ENCODE data around the gene SLC35F4.
A peak's percentile ranks its signal among the peaks of the same experiment; 100 is the strongest.
"Not testable (repeated sequence)": the region's sequence is repeated elsewhere in the genome, so short reads cannot be mapped to it uniquely, and the experiment has no call there.

SLC35F4 gene

DNA sequence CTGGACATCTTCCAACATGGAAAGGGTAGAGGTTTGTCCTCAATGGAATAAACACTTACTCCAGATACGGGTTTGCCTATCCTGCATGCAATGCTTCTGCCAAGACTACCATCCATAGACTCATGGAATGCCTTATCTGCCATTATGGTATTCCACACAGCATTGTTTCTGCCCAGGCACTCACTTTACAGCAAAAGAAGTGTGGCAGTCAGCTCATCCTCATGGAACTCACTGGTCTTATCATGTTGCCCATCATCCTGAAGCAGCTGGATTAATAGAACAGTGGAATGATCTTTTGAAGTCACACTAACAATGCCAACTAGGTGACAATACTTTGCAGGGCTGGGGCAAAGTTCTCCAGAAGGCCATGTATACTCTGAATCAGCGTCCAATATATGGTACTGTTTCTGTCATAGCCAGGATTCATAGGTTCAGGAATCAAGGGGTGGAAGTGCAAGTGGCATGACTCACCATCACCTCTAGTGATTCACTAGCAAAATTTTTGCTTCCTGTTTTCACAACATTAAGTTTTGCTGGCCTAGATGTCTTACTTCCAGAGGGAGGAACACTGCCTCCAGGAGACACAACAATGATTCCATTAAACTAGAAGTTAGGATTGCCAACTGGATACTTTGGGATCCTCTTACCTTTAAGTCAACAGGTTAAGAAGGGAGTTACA lies 140.4 kb downstream of the SLC35F4 start:
- DNase-seq (ENCODE audit: low spot score) = peak; percentile 91

DNA sequence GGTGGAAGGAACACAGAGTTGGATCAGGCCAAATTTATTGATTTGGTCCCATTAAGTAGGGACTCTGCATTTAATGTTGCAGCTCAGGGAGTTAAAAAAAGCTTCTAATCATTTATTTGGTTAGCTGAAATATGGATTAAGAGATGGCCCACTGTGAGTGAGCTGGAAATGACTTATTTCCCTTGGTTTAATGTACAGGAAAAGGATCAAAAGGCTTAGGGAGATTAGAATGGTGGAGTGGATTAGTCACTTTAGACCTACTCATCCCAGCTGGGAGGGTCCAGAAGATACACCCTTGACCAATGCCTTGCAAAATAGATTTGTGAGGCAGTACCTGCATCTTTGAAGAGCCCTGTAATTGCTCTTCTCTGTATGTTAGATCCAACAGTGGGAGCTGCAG lies 143.8 kb downstream of the SLC35F4 start:
- peak; percentile 77 for DNase-seq (ENCODE audit: low spot score)

DNA sequence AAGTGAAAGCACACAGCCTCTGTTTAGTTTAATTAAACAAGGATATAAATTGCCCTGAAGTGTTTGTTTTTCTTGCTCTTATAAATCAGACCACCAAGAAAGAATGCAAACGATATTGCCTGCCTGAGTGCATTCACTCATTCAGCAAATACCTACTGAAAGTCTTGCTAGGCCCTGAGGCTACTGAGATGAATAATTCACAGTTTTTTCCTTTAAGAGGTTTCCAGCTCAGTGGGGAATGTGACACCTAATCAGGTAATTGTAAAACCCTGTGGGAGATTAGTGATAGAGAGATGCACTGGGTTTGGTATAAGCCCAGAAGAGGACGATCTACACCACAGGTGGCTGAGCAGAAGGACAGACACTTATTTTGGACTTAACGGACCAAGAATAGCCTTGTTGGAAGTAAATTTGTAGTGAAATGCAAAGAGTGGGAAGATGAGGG lies 151.4 kb downstream of the SLC35F4 start:
- DNase-seq (ENCODE audit: low spot score) = no peak

GRCh38 chr14:57712698-57713097 lies 153.2 kb downstream of the SLC35F4 start:
- DNase-seq (ENCODE audit: low spot score) = no peak

- DNase-seq (ENCODE audit: low spot score) = no peak
Observed at GRCh38 chr14:57712102-57712501, 153.8 kb downstream of the SLC35F4 start.

DNA sequence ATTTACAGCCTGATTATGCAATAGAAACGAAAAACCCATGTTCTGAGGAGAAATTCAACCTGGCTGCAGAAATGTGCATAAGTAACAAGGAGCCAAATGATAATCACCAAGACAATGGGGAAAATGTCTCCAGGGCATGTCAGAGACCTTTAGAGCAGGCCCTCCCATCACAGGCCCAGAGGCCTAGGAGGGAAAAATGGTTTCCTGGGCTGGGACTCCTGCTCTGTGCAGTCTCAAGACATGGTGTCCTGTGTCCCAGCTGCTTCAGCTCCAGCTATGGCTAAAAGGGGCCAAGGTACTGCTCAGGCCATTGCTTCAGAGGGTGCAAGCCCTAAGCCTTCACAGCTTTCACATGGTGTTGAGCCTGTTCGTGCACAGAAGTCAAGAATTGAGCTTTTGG lies 156.0 kb downstream of the SLC35F4 start:
- DNase-seq (ENCODE audit: low spot score) = no peak

- DNase-seq (ENCODE audit: low spot score) = not testable (repeated sequence)
Observed at GRCh38 chr14:57709086-57709485, 156.8 kb downstream of the SLC35F4 start.

DNA sequence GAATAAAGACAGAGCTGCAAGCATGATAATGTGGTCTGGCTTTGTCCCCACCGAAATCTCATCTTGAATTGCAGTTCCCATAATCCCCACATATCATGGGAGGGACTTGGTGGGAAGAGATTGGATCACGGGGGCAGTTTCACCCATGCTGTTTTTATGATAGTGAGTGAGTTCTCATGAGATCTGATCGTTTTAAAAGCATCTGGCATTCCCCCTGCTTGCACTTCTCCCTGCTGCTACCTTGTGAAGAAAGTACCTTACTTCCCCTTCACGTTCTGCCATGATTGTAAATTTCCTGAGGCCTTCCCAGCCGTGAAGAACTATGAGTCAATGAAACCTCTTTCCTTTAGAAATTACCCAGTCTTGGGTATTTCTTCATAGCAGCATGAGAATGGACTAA lies 158.7 kb downstream of the SLC35F4 start:
- no peak for DNase-seq (ENCODE audit: low spot score)

DNA sequence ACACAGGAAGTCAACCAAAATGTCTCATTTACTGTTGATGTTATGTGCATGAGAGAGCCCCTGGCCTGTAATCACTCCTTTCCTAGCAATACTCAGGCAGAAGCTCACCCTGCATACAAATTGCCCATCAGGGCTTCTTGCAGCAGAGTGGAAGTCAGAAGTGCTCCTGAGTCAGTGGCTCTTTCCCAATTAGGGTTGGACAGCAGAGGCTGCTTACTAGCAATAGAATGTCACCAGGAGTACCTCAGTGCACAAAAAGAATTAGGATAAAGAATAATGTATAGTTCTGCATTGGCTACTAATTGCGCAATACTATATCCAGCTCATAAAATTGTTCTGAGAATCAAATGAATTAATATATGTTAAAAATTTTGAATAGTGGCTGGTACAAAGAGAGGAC lies 161.1 kb downstream of the SLC35F4 start:
- DNase-seq (ENCODE audit: low spot score) = no peak

- DNase-seq (ENCODE audit: low spot score) = no peak
Observed at GRCh38 chr14:57699947-57700346, 165.9 kb downstream of the SLC35F4 start.

GRCh38 chr14:57692671-57693070 lies 173.2 kb downstream of the SLC35F4 start:
- peak; percentile 54 for DNase-seq (ENCODE audit: low spot score)

DNA sequence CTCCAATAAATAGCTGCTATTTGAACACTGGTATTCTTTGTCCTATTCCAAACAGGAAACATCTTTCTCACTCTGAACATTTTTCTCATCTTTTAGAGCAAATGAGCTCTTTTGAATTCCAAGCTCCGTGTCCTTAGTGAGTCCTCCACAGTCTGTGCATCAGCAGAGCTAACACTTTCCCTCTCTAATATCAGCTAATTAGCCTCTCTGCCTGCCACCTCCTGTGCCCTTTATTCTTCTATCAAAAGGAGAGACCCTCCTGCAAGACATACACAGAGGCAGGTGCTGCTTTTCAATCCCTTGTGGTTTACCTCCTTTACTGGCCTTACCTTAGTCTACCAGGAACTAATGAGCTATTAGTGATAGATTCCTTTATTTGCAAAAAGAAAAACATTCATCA lies 178.5 kb downstream of the SLC35F4 start:
- DNase-seq (ENCODE audit: low spot score) = no peak

DNA sequence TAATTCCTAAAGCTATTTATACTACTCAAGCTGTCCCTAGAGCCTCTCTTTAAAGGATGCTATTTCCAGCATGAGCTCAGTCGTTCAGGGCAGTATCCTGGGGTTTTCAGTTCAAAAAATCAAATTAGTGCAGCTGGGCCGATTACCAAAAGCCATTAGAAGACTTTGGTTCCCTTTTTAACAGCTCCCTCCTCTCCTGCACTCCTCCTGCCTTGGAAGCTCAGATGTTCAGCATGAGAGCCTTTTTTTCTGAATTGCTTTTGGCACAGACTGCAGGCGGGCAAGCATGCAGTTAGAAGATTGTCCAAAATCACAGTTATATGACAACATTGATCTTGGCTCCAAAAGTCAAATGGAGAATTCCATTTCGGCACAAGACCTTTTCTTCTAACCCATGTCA lies 179.6 kb downstream of the SLC35F4 start:
- DNase-seq (ENCODE audit: low spot score) = no peak

DNA sequence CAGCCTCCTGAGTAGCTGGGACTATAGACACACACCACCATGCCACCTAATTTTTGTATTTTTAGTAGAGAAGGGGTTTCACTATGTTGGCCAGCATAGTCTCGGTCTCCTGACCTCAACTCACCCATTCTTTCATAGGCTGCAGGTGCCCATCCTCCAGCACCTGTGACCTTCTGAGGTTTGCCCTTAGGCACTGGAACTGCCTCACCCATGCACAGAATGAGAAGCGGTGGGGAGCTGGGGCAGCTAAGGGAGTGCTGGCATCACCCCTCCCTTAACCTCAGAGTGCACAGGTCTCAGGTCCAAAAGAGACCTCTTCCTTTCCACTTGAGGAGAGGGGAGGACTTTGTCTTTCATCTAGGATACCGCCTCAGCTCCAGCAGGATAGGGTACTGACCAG lies 194.9 kb downstream of the SLC35F4 start:
- DNase-seq (ENCODE audit: low spot score) = no peak

- no peak for DNase-seq (ENCODE audit: low spot score)
Observed at GRCh38 chr14:57660208-57660607, 205.7 kb downstream of the SLC35F4 start.

GRCh38 chr14:57659052-57659451 lies 206.8 kb downstream of the SLC35F4 start:
- no peak for DNase-seq (ENCODE audit: low spot score)

DNA sequence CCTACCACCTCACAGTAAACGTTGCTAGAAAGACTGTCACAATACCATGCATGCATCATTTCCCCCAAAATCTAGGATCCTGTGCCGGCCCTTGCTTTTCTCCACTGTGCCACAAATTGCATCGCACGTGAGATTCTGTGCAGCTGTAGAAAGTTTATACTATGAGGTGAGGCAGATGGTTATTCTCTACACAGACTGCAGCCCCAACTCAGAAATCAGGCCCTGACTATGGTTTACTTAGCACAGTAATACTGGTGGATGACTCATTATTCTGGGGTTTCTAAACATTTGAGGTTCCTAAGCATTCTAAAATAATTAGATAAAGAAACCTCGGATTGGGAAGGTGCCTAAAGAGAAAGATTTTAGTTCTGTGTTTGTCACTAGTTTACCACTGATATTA lies 208.4 kb downstream of the SLC35F4 start:
- no peak for DNase-seq (ENCODE audit: low spot score)

DNA sequence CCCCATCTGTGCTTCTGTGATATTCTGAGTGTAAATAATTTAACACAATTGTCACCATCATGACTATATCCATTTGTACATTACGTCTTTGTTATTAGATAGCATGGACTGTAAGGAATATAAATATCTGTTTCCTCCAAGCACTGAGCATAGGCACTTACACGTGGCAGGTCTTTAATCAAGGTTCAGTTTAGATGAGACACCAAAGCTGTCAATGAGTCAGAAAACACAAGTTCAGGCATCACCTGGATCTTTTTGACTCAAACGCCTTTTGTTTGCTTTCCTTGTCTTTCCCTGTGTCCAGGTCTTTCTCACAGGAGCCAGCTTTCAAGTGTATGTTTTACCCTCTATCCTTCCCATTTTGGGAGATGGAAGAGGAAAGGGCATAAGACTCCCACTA lies 209.0 kb downstream of the SLC35F4 start:
- DNase-seq (ENCODE audit: low spot score) = no peak

- DNase-seq (ENCODE audit: low spot score) = no peak
Observed at GRCh38 chr14:57652769-57653168, 213.1 kb downstream of the SLC35F4 start.

GRCh38 chr14:57641776-57642175 lies 224.1 kb downstream of the SLC35F4 start:
- DNase-seq (ENCODE audit: low spot score) = no peak

- no peak for DNase-seq (ENCODE audit: low spot score)
Observed at GRCh38 chr14:57640036-57640435, 225.9 kb downstream of the SLC35F4 start.

DNA sequence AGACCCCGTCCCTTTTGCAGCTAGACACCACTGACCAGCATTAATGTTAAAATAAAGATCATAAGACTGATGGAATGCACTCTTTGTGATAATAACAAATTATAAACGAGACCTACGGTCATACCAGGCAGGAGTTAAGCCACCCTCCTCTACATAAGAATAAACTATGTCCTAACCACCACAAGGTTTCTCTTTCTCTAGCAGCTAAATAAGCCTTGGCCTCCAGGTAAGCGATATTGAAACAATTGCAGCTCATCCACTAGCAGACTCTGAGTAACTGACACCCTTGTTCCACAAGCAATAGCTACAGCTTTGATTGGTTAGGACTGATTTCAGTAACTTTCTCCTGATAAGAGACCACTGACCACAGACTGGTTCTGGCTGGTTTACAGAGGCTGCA lies 228.0 kb downstream of the SLC35F4 start:
- no peak for DNase-seq (ENCODE audit: low spot score)

DNA sequence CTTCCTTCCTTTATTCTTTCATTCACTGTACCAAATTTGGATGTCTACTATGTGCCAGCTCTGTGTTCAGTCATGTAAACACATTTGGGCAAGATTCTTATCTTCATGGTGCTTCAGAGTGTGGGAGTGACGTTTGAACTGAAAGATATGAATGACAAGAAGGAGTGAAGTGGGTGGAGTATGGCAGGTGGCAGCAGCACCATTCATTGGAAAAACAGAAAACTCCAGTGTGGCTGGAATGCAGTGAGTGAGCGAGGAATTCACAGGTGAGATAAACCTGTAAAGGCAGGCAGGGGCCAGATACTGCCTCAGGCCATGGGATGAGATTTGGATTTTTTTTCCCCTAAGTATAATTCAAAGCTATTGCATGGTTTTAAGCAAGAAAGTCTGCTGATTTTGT lies 231.6 kb downstream of the SLC35F4 start:
- DNase-seq (ENCODE audit: low spot score) = no peak

- DNase-seq (ENCODE audit: low spot score) = no peak
Observed at GRCh38 chr14:57632649-57633048, 233.2 kb downstream of the SLC35F4 start.

- no peak for DNase-seq (ENCODE audit: low spot score)
Observed at GRCh38 chr14:57617510-57617909, 248.4 kb downstream of the SLC35F4 start.
